Measurements from ENCODE around the gene RFX7. TPM values are rescaled to one million over a fixed set of nuclear protein-coding genes. Genes with fewer than 3 reads are reported as not detected.

RFX7 gene
- total RNA-seq, 1 donor from 2014 or later = 7.2 TPM

Other genes with a start within 250 kb of the RFX7 start
- 0.40 TPM for gene TEX9, start 121.5 kb upstream of the RFX7 start, total RNA-seq
- 1.0 TPM for gene MNS1, start 221.3 kb upstream of the RFX7 start, total RNA-seq